ENCODE measurements around the gene PP2D1.
A peak's percentile ranks its signal among the peaks of the same experiment; 100 is the strongest.
"Not testable (repeated sequence)": the region's sequence is repeated elsewhere in the genome, so short reads cannot be mapped to it uniquely, and the experiment has no call there.

PP2D1 gene

GRCh38 chr3:20012164-20012563, at the start of gene PP2D1:
PP2D1 (minus strand) TSS chr3:20012264; CDS start chr3:20012072, 192 bp downstream.
- no peak for DNase-seq (ENCODE audit: low read depth in 2 of 2)

- DNase-seq (ENCODE audit: low read depth in 2 of 2), result no peak
These were observed 49.1 kb upstream of the PP2D1 start for GRCh38 chr3:20060974-20061685.

- no peak for DNase-seq (ENCODE audit: low read depth in 2 of 2)
These were observed 47.9 kb upstream of the PP2D1 start for GRCh38 chr3:20059929-20060328.

GRCh38 chr3:20057612-20058180, 45.6 kb upstream of the PP2D1 start:
- no peak for DNase-seq (ENCODE audit: low read depth in 2 of 2)

GRCh38 chr3:20056725-20057611, 44.9 kb upstream of the PP2D1 start:
- no peak for DNase-seq (ENCODE audit: low read depth in 2 of 2)

- no peak for DNase-seq (ENCODE audit: low read depth in 2 of 2)
These were observed 43.8 kb upstream of the PP2D1 start for GRCh38 chr3:20055842-20056241.

GRCh38 chr3:20055020-20055775, 43.1 kb upstream of the PP2D1 start:
- no peak for DNase-seq (ENCODE audit: low read depth in 2 of 2)

GRCh38 chr3:20054549-20054987, 42.5 kb upstream of the PP2D1 start:
- peak; percentile 38 to 49 for DNase-seq (ENCODE audit: low read depth in 2 of 2)

GRCh38 chr3:20052851-20053250, 40.8 kb upstream of the PP2D1 start:
- DNase-seq (ENCODE audit: low read depth in 2 of 2), result no peak

- no peak for DNase-seq (ENCODE audit: low read depth in 2 of 2)
These were observed 39.2 kb upstream of the PP2D1 start for GRCh38 chr3:20051123-20051806.

- DNase-seq (ENCODE audit: low read depth in 2 of 2), result no peak
These were observed 36.2 kb upstream of the PP2D1 start for GRCh38 chr3:20047976-20048883.

- DNase-seq (ENCODE audit: low read depth in 2 of 2), result no peak
These were observed 35.3 kb upstream of the PP2D1 start for GRCh38 chr3:20047341-20047779.

GRCh38 chr3:20046556-20046955, 34.5 kb upstream of the PP2D1 start:
- no peak for DNase-seq (ENCODE audit: low read depth in 2 of 2)

- not testable (repeated sequence) for DNase-seq (ENCODE audit: low read depth in 2 of 2)
These were observed 33.1 kb upstream of the PP2D1 start for GRCh38 chr3:20045141-20045540.

GRCh38 chr3:20043825-20044224, 31.8 kb upstream of the PP2D1 start:
- DNase-seq (ENCODE audit: low read depth in 2 of 2), result no peak

GRCh38 chr3:20043396-20043795, 31.3 kb upstream of the PP2D1 start:
- peak; percentile 9 to 24 for DNase-seq (ENCODE audit: low read depth in 2 of 2)

- no peak for DNase-seq (ENCODE audit: low read depth in 2 of 2)
These were observed 30.3 kb upstream of the PP2D1 start for GRCh38 chr3:20042331-20042730.

GRCh38 chr3:20041197-20041780, 29.2 kb upstream of the PP2D1 start:
- DNase-seq (ENCODE audit: low read depth in 2 of 2), result peak; percentile 44 to 52

GRCh38 chr3:20040548-20041196, 28.6 kb upstream of the PP2D1 start:
- peak; percentile 28 to 52 for DNase-seq (ENCODE audit: low read depth in 2 of 2)

Measured in stimulated activated CD8-positive, alpha-beta memory T cell treated with anti-CD3 and anti-CD28 coated beads, Interleukin-2, amount 100 ng/mL, for 1 hour (primary cell).